ENCODE data around the gene KIRREL1.

Gene KIRREL1

GRCh38 chr1:158146165-158146564 lies 152.7 kb downstream of the KIRREL1 start:
- no peaks in the 10 kb centered on the region for H3K9me3 ChIP-seq (ENCODE audit: control insufficient read depth, insufficient read depth, low read length)
- no peaks in the 10 kb centered on the region for H3K36me3 ChIP-seq (ENCODE audit: control insufficient read depth, insufficient read depth, low read length)
- no peak overlapping the region for H3K27ac ChIP-seq (ENCODE audit: low read length)
- WGBS (ENCODE audit: insufficient coverage, insufficient read length): no CpG with 5 or more reads among the region's 6 CpGs
- no peak overlapping the region for H3K4me3 ChIP-seq (ENCODE audit: low read length)
- no peaks in the 10 kb centered on the region for H3K4me1 ChIP-seq (ENCODE audit: control insufficient read depth, insufficient read depth, low read length)
- no peak for DNase-seq (ENCODE audit: low read depth, low spot score)
- no peaks in the 10 kb centered on the region for H3K27me3 ChIP-seq (ENCODE audit: control insufficient read depth, insufficient read depth, low read length)

- WGBS (ENCODE audit: insufficient coverage, insufficient read length): no CpG with 5 or more reads among the region's 2 CpGs
- Histone ChIP-seq H3K27ac (ENCODE audit: low read length) (no peak overlapping the region), H3K36me3 (ENCODE audit: control insufficient read depth, insufficient read depth, low read length) (no peaks in the 10 kb centered on the region), H3K9me3 (ENCODE audit: control insufficient read depth, insufficient read depth, low read length) (no peaks in the 10 kb centered on the region), H3K27me3 (ENCODE audit: control insufficient read depth, insufficient read depth, low read length) (no peaks in the 10 kb centered on the region), H3K4me1 (ENCODE audit: control insufficient read depth, insufficient read depth, low read length) (no peaks in the 10 kb centered on the region), H3K4me3 (ENCODE audit: low read length) (no peak overlapping the region)
- no peak for DNase-seq (ENCODE audit: low read depth, low spot score)
Observed at GRCh38 chr1:158146739-158147138, 153.3 kb downstream of the KIRREL1 start.

GRCh38 chr1:158147401-158147800 lies 154.0 kb downstream of the KIRREL1 start:
- no peaks in the 10 kb centered on the region for H3K36me3 ChIP-seq (ENCODE audit: control insufficient read depth, insufficient read depth, low read length)
- H3K27ac ChIP-seq (ENCODE audit: low read length): no peak overlapping the region
- H3K4me1 ChIP-seq (ENCODE audit: control insufficient read depth, insufficient read depth, low read length): no peaks in the 10 kb centered on the region
- H3K9me3 ChIP-seq (ENCODE audit: control insufficient read depth, insufficient read depth, low read length): no peaks in the 10 kb centered on the region
- H3K4me3 ChIP-seq (ENCODE audit: low read length): no peak overlapping the region
- whole genome bisulfite sequencing (ENCODE audit: insufficient coverage, insufficient read length): no CpG with 5 or more reads among the region's 2 CpGs
- H3K27me3 ChIP-seq (ENCODE audit: control insufficient read depth, insufficient read depth, low read length): no peaks in the 10 kb centered on the region
- DNase-seq (ENCODE audit: low read depth, low spot score): no peak

- H3K27me3 ChIP-seq (ENCODE audit: control insufficient read depth, insufficient read depth, low read length): no peaks in the 10 kb centered on the region
Observed at GRCh38 chr1:158147869-158148268, 154.4 kb downstream of the KIRREL1 start.

GRCh38 chr1:158148468-158148867 lies 155.0 kb downstream of the KIRREL1 start:
- DNase-seq (ENCODE audit: low read depth, low spot score): no peak
- H3K27me3 ChIP-seq (ENCODE audit: control insufficient read depth, insufficient read depth, low read length): no peaks in the 10 kb centered on the region
- H3K27ac ChIP-seq (ENCODE audit: low read length): no peak overlapping the region
- H3K9me3 ChIP-seq (ENCODE audit: control insufficient read depth, insufficient read depth, low read length): no peaks in the 10 kb centered on the region
- no peak overlapping the region for H3K4me3 ChIP-seq (ENCODE audit: low read length)
- WGBS (ENCODE audit: insufficient coverage, insufficient read length): no CpG with 5 or more reads among the region's 1 CpG
- H3K4me1 ChIP-seq (ENCODE audit: control insufficient read depth, insufficient read depth, low read length): no peaks in the 10 kb centered on the region
- no peaks in the 10 kb centered on the region for H3K36me3 ChIP-seq (ENCODE audit: control insufficient read depth, insufficient read depth, low read length)

More at GRCh38 chr1:158147869-158148268, 154.4 kb downstream of the KIRREL1 start:
- H3K4me1 ChIP-seq (ENCODE audit: control insufficient read depth, insufficient read depth, low read length): no peaks in the 10 kb centered on the region
- WGBS (ENCODE audit: insufficient coverage, insufficient read length): no CpG with 5 or more reads among the region's 3 CpGs
- no peak overlapping the region for H3K27ac ChIP-seq (ENCODE audit: low read length)
- no peak overlapping the region for H3K4me3 ChIP-seq (ENCODE audit: low read length)
- no peak for DNase-seq (ENCODE audit: low read depth, low spot score)
- H3K9me3 ChIP-seq (ENCODE audit: control insufficient read depth, insufficient read depth, low read length): no peaks in the 10 kb centered on the region
- no peaks in the 10 kb centered on the region for H3K36me3 ChIP-seq (ENCODE audit: control insufficient read depth, insufficient read depth, low read length)

- Histone ChIP-seq H3K27ac (ENCODE audit: low read length) (no peak overlapping the region), H3K4me1 (ENCODE audit: control insufficient read depth, insufficient read depth, low read length) (no peaks in the 10 kb centered on the region), H3K4me3 (ENCODE audit: low read length) (no peak overlapping the region), H3K9me3 (ENCODE audit: control insufficient read depth, insufficient read depth, low read length) (no peaks in the 10 kb centered on the region), H3K36me3 (ENCODE audit: control insufficient read depth, insufficient read depth, low read length) (no peaks in the 10 kb centered on the region), H3K27me3 (ENCODE audit: control insufficient read depth, insufficient read depth, low read length) (no peaks in the 10 kb centered on the region)
- DNase-seq (ENCODE audit: low read depth, low spot score): no peak
- no CpG with 5 or more reads among the region's 8 CpGs for WGBS (ENCODE audit: insufficient coverage, insufficient read length)
Observed at GRCh38 chr1:158149175-158149574, 155.7 kb downstream of the KIRREL1 start.
